Upper lobe of left lung (tissue), 6 donors: ENCODE data around the gene CNTNAP1. TPM values are rescaled to one million over a fixed set of nuclear protein-coding genes. Genes with fewer than 3 reads are reported as not detected.

ENCODE experiments used
- ATAC-seq, 2 donors: fragments of 200-7000 bp; cut with Tn5 transposase; one replicate each; pipeline ENCODE4 v1.9.1; 2022; ENCODE audit warnings: mild to moderate bottlenecking in 2 of 2, moderate library complexity in 2 of 2; ENCODE audit not compliant: low FRiP score in 2 of 2
- DNase-seq, 2 donors: peaks; one replicate each; pipeline ENCODE4 v3.0.0-alpha.2; 2019 to 2020
- H3K27ac ChIP-seq, 4 donors: fragments of 200-600 bp; sonication (generic); one replicate each; pipeline ENCODE4 v1.5.1; 2016 to 2019
- H3K27me3 ChIP-seq, 4 donors: fragments of 200-600 bp; sonication (generic); one replicate each; pipeline ENCODE4 v1.5.1; 2017 to 2019
- H3K36me3 ChIP-seq, 4 donors: fragments of 200-600 bp; sonication (generic); one replicate each; pipeline ENCODE4 v1.5.1; 2016 to 2019
- H3K4me1 ChIP-seq, 4 donors: fragments of 200-600 bp; sonication (generic); one replicate each; pipeline ENCODE4 v1.5.1; 2018 to 2019
- H3K4me3 ChIP-seq, 4 donors: fragments of 200-600 bp; sonication (generic); one replicate each; pipeline ENCODE4 v1.5.1; 2017 to 2019; ENCODE audit warnings: mild to moderate bottlenecking in 2 of 4, moderate library complexity in 1 of 4
- H3K9me3 ChIP-seq, 4 donors: fragments of 200-600 bp; sonication (generic); one replicate each; pipeline ENCODE4 v1.5.1; 2018 to 2019
- CTCF ChIP-seq, 6 experiments: fragments of 450-650 bp in 4 of 6; fragments of 200-600 bp in 2 of 6; sonication (generic) in 2 of 6; IDR thresholded peaks; one replicate each; pipeline ENCODE4 v1.5.1; 2016 to 2019; ENCODE audit warnings: antibody characterized with exemption in 6 of 6
- EP300 ChIP-seq, 4 donors: sonication (generic); formaldehyde crosslinking; IDR thresholded peaks; one replicate each; pipeline ENCODE4 v1.5.1; 2017; ENCODE audit warnings: antibody characterized with exemption in 4 of 4, control low read depth in 2 of 4
- POLR2A ChIP-seq, 4 donors: fragments of 450-650 bp; IDR thresholded peaks; one replicate each; pipeline ENCODE4 v1.5.1; 2016 to 2017; ENCODE audit warnings: antibody characterized with exemption in 4 of 4, mild to moderate bottlenecking in 2 of 4
- POLR2AphosphoS5 ChIP-seq, 2 donors: sonication (generic); formaldehyde crosslinking; IDR thresholded peaks; one replicate each; pipeline ENCODE4 v1.5.1; 2017; ENCODE audit warnings: antibody characterized with exemption in 2 of 2
- WGBS, 2 donors: methylation state at CpG; one replicate each; pipeline ENCODE4 v1.1.5; 2017 to 2018; 5-methylcytosine and 5-hydroxymethylcytosine counted together
- total RNA-seq, 6 donors: library from RNA; depleted of rRNA in 4 of 6; stranded (reverse); fragments of >200 nt in 4 of 6; gene quantifications; one replicate each; pipeline versions ENCODE4 v1.1.0 to v1.2.1, GENCODE V29; 2016 to 2021
- donor health status: DM: no; HTN: no; CAD: no; lungs with moderate emphysema.
- donor health status: DM: no; HTN: yes; CAD: no; lungs with severe emphysema.

Gene CNTNAP1
- total RNA-seq, 6 donors from 2014 or later = 1.7 to 37.7 (median 4.3) TPM

GRCh38 chr17:42704490-42704836 is 22.1 kb downstream of the CNTNAP1 start:
- H3K27ac ChIP-seq = no peak overlapping the region

DNA sequence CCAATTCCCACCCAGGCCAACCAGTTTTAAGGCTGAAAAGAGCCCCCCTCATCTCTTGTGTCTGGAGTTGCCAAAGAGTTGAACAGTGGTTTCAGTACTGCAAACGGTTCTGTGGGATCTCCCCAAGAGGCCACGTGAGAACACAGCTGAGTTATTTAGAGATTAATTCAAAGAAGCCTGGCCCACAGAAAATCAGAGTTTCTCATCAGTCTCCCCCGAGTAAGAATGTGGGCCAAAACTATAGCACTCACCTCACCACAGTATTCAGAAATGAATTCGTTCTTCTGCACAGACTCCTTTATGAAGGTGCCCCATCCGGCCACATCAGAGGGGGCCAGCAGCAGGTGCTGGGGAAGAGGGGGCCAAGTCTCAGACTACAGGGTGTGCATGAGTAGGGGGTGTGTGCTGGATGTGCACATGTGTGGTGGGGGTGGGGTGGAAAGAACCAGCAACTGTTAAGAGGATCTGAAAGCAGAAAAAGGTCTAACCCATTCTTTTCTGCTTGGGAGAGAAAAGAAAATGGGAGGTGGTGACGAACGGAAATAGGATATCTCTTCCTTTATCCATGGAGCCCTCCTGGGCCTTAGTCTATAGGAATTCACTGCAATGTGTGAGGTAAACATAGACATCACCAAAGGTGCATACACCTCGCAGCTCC is 22.6 kb downstream of the CNTNAP1 start:
- Histone ChIP-seq H3K4me1 (no peaks in the 10 kb centered on the region), H3K9me3 (no peaks in the 10 kb centered on the region), H3K4me3 (no peak overlapping the region), H3K27ac (no peak overlapping the region), H3K27me3 (no peaks in the 10 kb centered on the region), H3K36me3 (peaks cover 70 to 100% (median 88%) of the 10 kb centered on the region in 4 donors)
- DNase-seq = no peak
- 83 to 86% methylated on average over 8 of the region's 8 CpGs for WGBS, 2 donors
- no peak for ATAC-seq
- no peak for TF ChIP-seq CTCF (IDR thresholded peaks at IDR 0.05)
- TF ChIP-seq POLR2AphosphoS5 (IDR thresholded peaks at IDR 0.05) = no peak
- TF ChIP-seq EP300 (IDR thresholded peaks at IDR 0.05) = no peak
- TF ChIP-seq POLR2A (IDR thresholded peaks at IDR 0.05) = no peak

More at GRCh38 chr17:42704490-42704836, 22.1 kb downstream of the CNTNAP1 start:
- Histone ChIP-seq H3K36me3 (peaks cover 68 to 99% (median 83%) of the 10 kb centered on the region in 4 donors), H3K9me3 (no peaks in the 10 kb centered on the region), H3K4me1 (no peaks in the 10 kb centered on the region), H3K27me3 (no peaks in the 10 kb centered on the region), H3K4me3 (no peak overlapping the region)
- TF ChIP-seq POLR2AphosphoS5 (IDR thresholded peaks at IDR 0.05) = no peak
- no peak for TF ChIP-seq EP300 (IDR thresholded peaks at IDR 0.05)
- no peak for TF ChIP-seq CTCF (IDR thresholded peaks at IDR 0.05)
- no peak for TF ChIP-seq POLR2A (IDR thresholded peaks at IDR 0.05)
- no peak for ATAC-seq
- WGBS, 2 donors = 95% methylated on average over 5 of the region's 5 CpGs
- no peak for DNase-seq

DNA sequence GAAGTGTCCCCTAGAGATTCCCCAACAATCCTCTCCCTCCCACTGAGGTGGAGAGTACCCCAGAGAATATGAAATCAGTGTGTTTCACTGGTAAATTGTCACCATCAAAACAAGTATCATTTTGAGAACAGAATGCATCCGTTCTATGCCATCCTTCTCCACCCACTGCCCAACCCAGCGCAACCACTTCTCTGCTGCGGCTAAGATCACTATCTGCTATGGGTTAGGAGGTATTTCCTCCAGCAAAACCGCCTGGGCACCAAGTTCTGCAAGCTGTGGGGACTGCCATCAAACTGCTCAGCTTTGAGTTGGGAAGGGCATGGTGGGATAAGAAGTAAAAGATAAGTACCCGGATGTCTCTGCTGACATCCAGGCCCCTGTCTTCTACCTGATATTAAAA is 24.4 kb downstream of the CNTNAP1 start:
- no peaks in the 10 kb centered on the region for H3K9me3 ChIP-seq
- TF ChIP-seq EP300 (IDR thresholded peaks at IDR 0.05) (no peak), POLR2AphosphoS5 (IDR thresholded peaks at IDR 0.05) (no peak), POLR2A (IDR thresholded peaks at IDR 0.05) (no peak), CTCF (IDR thresholded peaks at IDR 0.05) (no peak)
- no peak for DNase-seq
- no peaks in the 10 kb centered on the region for H3K27me3 ChIP-seq
- H3K4me1 ChIP-seq = no peaks in the 10 kb centered on the region
- no peak overlapping the region for H3K27ac ChIP-seq
- peaks cover 81 to 100% (median 97%) of the 10 kb centered on the region in 4 donors for H3K36me3 ChIP-seq
- no peak for ATAC-seq
- WGBS, 2 donors = 68 to 77% methylated on average over 5 of the region's 5 CpGs
- H3K4me3 ChIP-seq = no peak overlapping the region

- H3K4me3 ChIP-seq = no peak overlapping the region
- H3K9me3 ChIP-seq = no peaks in the 10 kb centered on the region
- ATAC-seq (no peak), DNase-seq (no peak)
- 91 to 100% methylated on average over 3 of the region's 3 CpGs for WGBS, 2 donors
- H3K4me1 ChIP-seq = no peaks in the 10 kb centered on the region
- no peaks in the 10 kb centered on the region for H3K27me3 ChIP-seq
- H3K27ac ChIP-seq = no peak overlapping the region
- TF ChIP-seq CTCF (IDR thresholded peaks at IDR 0.05) (no peak), EP300 (IDR thresholded peaks at IDR 0.05) (no peak), POLR2A (IDR thresholded peaks at IDR 0.05) (no peak), POLR2AphosphoS5 (IDR thresholded peaks at IDR 0.05) (no peak)
- H3K36me3 ChIP-seq = peaks cover 77 to 100% (median 93%) of the 10 kb centered on the region in 4 donors
These were observed 26.3 kb downstream of the CNTNAP1 start for GRCh38 chr17:42708588-42708987.

- Histone ChIP-seq H3K27me3 (no peaks in the 10 kb centered on the region), H3K36me3 (peaks cover 67 to 99% (median 88%) of the 10 kb centered on the region in 4 donors), H3K4me1 (no peaks in the 10 kb centered on the region), H3K9me3 (no peaks in the 10 kb centered on the region), H3K4me3 (no peak overlapping the region), H3K27ac (no peak overlapping the region)
- ATAC-seq = no peak
- TF ChIP-seq POLR2AphosphoS5 (IDR thresholded peaks at IDR 0.05) (no peak), POLR2A (IDR thresholded peaks at IDR 0.05) (no peak), EP300 (IDR thresholded peaks at IDR 0.05) (no peak), CTCF (IDR thresholded peaks at IDR 0.05) (no peak)
- 92 to 94% methylated on average over 2 of the region's 2 CpGs for WGBS, 2 donors
- DNase-seq = no peak
These were observed 27.2 kb downstream of the CNTNAP1 start for GRCh38 chr17:42709561-42709960.
